B cell (primary cell): ENCODE measurements around the gene ELF1.

Experiments used
- CTCF ChIP-seq: fragments of 200-600 bp; IDR thresholded peaks from one replicate; pipeline ENCODE4 v1.8.0; 2022; ENCODE audit warnings: antibody characterized with exemption, mild to moderate bottlenecking
- EZH2 ChIP-seq: IDR thresholded peaks from 2 replicates; pipeline ENCODE4 v1.6.1; 2012; ENCODE audit warnings: borderline replicate concordance, low read depth, mild to moderate bottlenecking, moderate library complexity, low read length; ENCODE audit not compliant: insufficient read depth, poor library complexity, severe bottlenecking

- TF ChIP-seq CTCF (no peak), EZH2 (no peak)
Observed at GRCh38 chr13:40941581-40941980, 77.5 kb downstream of the ELF1 start.
